Measurements from ENCODE around the gene LRRC43.
A peak's percentile ranks its signal among the peaks of the same experiment; 100 is the strongest.

The LRRC43 gene

GRCh38 chr12:122182887-122183587 lies at the start of gene LRRC43:
Gene LRRC43, plus strand, starts transcription at chr12:122183123. Its CDS starts 22 bp downstream, at chr12:122183145.
- peaks cover 5% of the 10 kb centered on the region; the same call in 1 of the 2 replicates for H3K4me1 ChIP-seq (ENCODE audit: insufficient read depth, low read length)
- H3K36me3 ChIP-seq (ENCODE audit: insufficient read depth, low read length), result no peaks in the 10 kb centered on the region
- H3K9ac ChIP-seq (ENCODE audit: low read depth, low read length), result peak within 1 kb of the TSS; percentile 60; the same call in 1 of the 2 replicates
- no peaks in the 10 kb centered on the region for H3K9me3 ChIP-seq (ENCODE audit: control insufficient read depth, insufficient read depth, low read length)

- Histone ChIP-seq H3K4me1 (ENCODE audit: insufficient read depth, low read length) (no peaks in the 10 kb centered on the region), H3K36me3 (ENCODE audit: insufficient read depth, low read length) (peaks cover 4% of the 10 kb centered on the region; the same call in 1 of the 2 replicates), H3K9ac (ENCODE audit: low read depth, low read length) (no peak overlapping the region), H3K9me3 (ENCODE audit: control insufficient read depth, insufficient read depth, low read length) (no peaks in the 10 kb centered on the region)
These were observed 49.6 kb upstream of the LRRC43 start for GRCh38 chr12:122133192-122133950.

GRCh38 chr12:122135437-122136031 lies 47.4 kb upstream of the LRRC43 start:
- H3K4me1 ChIP-seq (ENCODE audit: insufficient read depth, low read length), result no peaks in the 10 kb centered on the region
- peaks cover under 1% of the 10 kb centered on the region; the same call in 1 of the 2 replicates for H3K9me3 ChIP-seq (ENCODE audit: control insufficient read depth, insufficient read depth, low read length)
- no peak overlapping the region for H3K9ac ChIP-seq (ENCODE audit: low read depth, low read length)
- peaks cover 11% of the 10 kb centered on the region; the same call in 1 of the 2 replicates for H3K36me3 ChIP-seq (ENCODE audit: insufficient read depth, low read length)

GRCh38 chr12:122137229-122137628 lies 45.7 kb upstream of the LRRC43 start:
- no peaks in the 10 kb centered on the region for H3K4me1 ChIP-seq (ENCODE audit: insufficient read depth, low read length)
- peaks cover 16% of the 10 kb centered on the region for H3K36me3 ChIP-seq (ENCODE audit: insufficient read depth, low read length)
- H3K9me3 ChIP-seq (ENCODE audit: control insufficient read depth, insufficient read depth, low read length), result peaks cover 12% of the 10 kb centered on the region
- no peak overlapping the region for H3K9ac ChIP-seq (ENCODE audit: low read depth, low read length)

GRCh38 chr12:122137681-122138080 lies 45.2 kb upstream of the LRRC43 start:
- Histone ChIP-seq H3K9ac (ENCODE audit: low read depth, low read length) (no peak overlapping the region), H3K36me3 (ENCODE audit: insufficient read depth, low read length) (peaks cover 21% of the 10 kb centered on the region), H3K9me3 (ENCODE audit: control insufficient read depth, insufficient read depth, low read length) (peaks cover 17% of the 10 kb centered on the region), H3K4me1 (ENCODE audit: insufficient read depth, low read length) (no peaks in the 10 kb centered on the region)

GRCh38 chr12:122138181-122138580 lies 44.7 kb upstream of the LRRC43 start:
- no peak overlapping the region for H3K9ac ChIP-seq (ENCODE audit: low read depth, low read length)
- H3K4me1 ChIP-seq (ENCODE audit: insufficient read depth, low read length), result no peaks in the 10 kb centered on the region
- peaks cover 25% of the 10 kb centered on the region for H3K36me3 ChIP-seq (ENCODE audit: insufficient read depth, low read length)
- H3K9me3 ChIP-seq (ENCODE audit: control insufficient read depth, insufficient read depth, low read length), result peaks cover 21% of the 10 kb centered on the region

- Histone ChIP-seq H3K9me3 (ENCODE audit: control insufficient read depth, insufficient read depth, low read length) (peaks cover 25% of the 10 kb centered on the region), H3K4me1 (ENCODE audit: insufficient read depth, low read length) (no peaks in the 10 kb centered on the region), H3K36me3 (ENCODE audit: insufficient read depth, low read length) (peaks cover 28% of the 10 kb centered on the region), H3K9ac (ENCODE audit: low read depth, low read length) (no peak overlapping the region)
These were observed 44.3 kb upstream of the LRRC43 start for GRCh38 chr12:122138616-122139015.

- peaks cover 27% of the 10 kb centered on the region for H3K36me3 ChIP-seq (ENCODE audit: insufficient read depth, low read length)
These were observed 43.7 kb upstream of the LRRC43 start for GRCh38 chr12:122139266-122139665.

GRCh38 chr12:122139941-122140340 lies 43.0 kb upstream of the LRRC43 start:
- peaks cover 27% of the 10 kb centered on the region for H3K36me3 ChIP-seq (ENCODE audit: insufficient read depth, low read length)
- no peaks in the 10 kb centered on the region for H3K4me1 ChIP-seq (ENCODE audit: insufficient read depth, low read length)
- no peak overlapping the region for H3K9ac ChIP-seq (ENCODE audit: low read depth, low read length)
- H3K9me3 ChIP-seq (ENCODE audit: control insufficient read depth, insufficient read depth, low read length), result peaks cover 29% of the 10 kb centered on the region

More at GRCh38 chr12:122139266-122139665, 43.7 kb upstream of the LRRC43 start:
- peaks cover 29% of the 10 kb centered on the region for H3K9me3 ChIP-seq (ENCODE audit: control insufficient read depth, insufficient read depth, low read length)
- no peaks in the 10 kb centered on the region for H3K4me1 ChIP-seq (ENCODE audit: insufficient read depth, low read length)
- no peak overlapping the region for H3K9ac ChIP-seq (ENCODE audit: low read depth, low read length)

- no peaks in the 10 kb centered on the region for H3K4me1 ChIP-seq (ENCODE audit: insufficient read depth, low read length)
- H3K36me3 ChIP-seq (ENCODE audit: insufficient read depth, low read length), result peaks cover 27% of the 10 kb centered on the region
- peaks cover 29% of the 10 kb centered on the region for H3K9me3 ChIP-seq (ENCODE audit: control insufficient read depth, insufficient read depth, low read length)
- no peak overlapping the region for H3K9ac ChIP-seq (ENCODE audit: low read depth, low read length)
These were observed 42.3 kb upstream of the LRRC43 start for GRCh38 chr12:122140467-122141257.

GRCh38 chr12:122141911-122142725 lies 40.8 kb upstream of the LRRC43 start:
- Histone ChIP-seq H3K9ac (ENCODE audit: low read depth, low read length) (no peak overlapping the region), H3K9me3 (ENCODE audit: control insufficient read depth, insufficient read depth, low read length) (peaks cover 29% of the 10 kb centered on the region), H3K4me1 (ENCODE audit: insufficient read depth, low read length) (no peaks in the 10 kb centered on the region), H3K36me3 (ENCODE audit: insufficient read depth, low read length) (peaks cover 27% of the 10 kb centered on the region)

GRCh38 chr12:122142857-122143256 lies 40.1 kb upstream of the LRRC43 start:
- Histone ChIP-seq H3K36me3 (ENCODE audit: insufficient read depth, low read length) (peaks cover 27% of the 10 kb centered on the region), H3K9ac (ENCODE audit: low read depth, low read length) (no peak overlapping the region), H3K9me3 (ENCODE audit: control insufficient read depth, insufficient read depth, low read length) (peaks cover 29% of the 10 kb centered on the region), H3K4me1 (ENCODE audit: insufficient read depth, low read length) (no peaks in the 10 kb centered on the region)

GRCh38 chr12:122144885-122145284 lies 38.0 kb upstream of the LRRC43 start:
- H3K9me3 ChIP-seq (ENCODE audit: control insufficient read depth, insufficient read depth, low read length), result peaks cover 29% of the 10 kb centered on the region
- H3K9ac ChIP-seq (ENCODE audit: low read depth, low read length), result no peak overlapping the region
- no peaks in the 10 kb centered on the region for H3K4me1 ChIP-seq (ENCODE audit: insufficient read depth, low read length)
- H3K36me3 ChIP-seq (ENCODE audit: insufficient read depth, low read length), result peaks cover 21% of the 10 kb centered on the region

Measured in ES-I3 (cell line).